HG03442 (cell line): ENCODE data around the gene ARFGAP2.
"Not testable (repeated sequence)": the region's sequence is repeated elsewhere in the genome, so short reads cannot be mapped to it uniquely, and the experiment has no call there.

Experiments used
- ATAC-seq: cut with Tn5 transposase; IDR thresholded peaks from one replicate; pipeline ENCODE4 v1.9.1; 2021; ENCODE audit warnings: mild to moderate bottlenecking, moderate library complexity; ENCODE audit not compliant: unreplicated experiment

Gene ARFGAP2

DNA sequence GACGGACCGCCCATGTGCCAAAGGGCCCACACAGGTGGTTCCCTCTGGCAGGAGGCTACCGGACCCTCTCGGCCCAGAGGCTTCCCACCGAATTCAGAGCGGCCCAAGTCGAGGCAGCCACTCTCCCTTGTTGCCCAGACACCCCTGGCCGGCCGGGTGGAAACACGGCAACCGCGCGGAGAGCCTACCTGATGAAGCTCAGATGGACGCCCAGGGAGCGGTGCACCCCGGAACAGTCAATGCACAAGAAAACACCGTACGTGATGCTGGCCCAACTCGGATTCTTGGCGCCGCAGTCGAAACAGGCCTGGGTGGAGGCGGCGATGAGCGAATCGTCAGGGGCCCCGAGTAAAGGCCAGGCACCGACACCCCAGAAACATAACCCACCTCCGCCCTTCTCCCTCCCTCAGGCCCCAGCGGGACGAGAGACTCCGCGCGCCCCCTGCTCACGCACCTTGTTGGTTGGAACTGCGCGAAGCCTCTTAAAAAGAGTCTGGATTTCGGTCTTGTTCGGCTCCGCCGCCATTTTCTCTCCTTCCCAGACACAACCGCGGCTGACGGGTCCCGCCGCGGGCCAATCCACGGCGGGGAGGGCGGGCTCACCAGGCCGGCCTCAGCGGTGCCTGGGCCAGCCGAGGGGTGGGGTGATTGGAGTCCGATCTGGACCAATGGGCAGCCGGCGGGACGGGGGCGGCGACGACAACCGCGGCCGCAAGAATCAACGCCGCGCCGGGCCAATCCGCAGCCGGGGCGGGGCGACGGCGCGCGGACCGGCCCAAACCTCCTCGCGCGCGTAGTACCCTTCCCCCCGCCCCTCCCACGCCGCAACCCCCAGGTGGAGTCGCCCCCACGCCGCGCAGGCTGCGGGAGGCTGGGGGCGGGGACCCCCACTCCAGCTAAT is at the start of gene ARFGAP2:
Gene ARFGAP2, minus strand, starts transcription at position 552 of the 901 bp plus-strand sequence. Its CDS starts 26 bp downstream, at position 526.
- peak; percentile 87 for ATAC-seq

DNA sequence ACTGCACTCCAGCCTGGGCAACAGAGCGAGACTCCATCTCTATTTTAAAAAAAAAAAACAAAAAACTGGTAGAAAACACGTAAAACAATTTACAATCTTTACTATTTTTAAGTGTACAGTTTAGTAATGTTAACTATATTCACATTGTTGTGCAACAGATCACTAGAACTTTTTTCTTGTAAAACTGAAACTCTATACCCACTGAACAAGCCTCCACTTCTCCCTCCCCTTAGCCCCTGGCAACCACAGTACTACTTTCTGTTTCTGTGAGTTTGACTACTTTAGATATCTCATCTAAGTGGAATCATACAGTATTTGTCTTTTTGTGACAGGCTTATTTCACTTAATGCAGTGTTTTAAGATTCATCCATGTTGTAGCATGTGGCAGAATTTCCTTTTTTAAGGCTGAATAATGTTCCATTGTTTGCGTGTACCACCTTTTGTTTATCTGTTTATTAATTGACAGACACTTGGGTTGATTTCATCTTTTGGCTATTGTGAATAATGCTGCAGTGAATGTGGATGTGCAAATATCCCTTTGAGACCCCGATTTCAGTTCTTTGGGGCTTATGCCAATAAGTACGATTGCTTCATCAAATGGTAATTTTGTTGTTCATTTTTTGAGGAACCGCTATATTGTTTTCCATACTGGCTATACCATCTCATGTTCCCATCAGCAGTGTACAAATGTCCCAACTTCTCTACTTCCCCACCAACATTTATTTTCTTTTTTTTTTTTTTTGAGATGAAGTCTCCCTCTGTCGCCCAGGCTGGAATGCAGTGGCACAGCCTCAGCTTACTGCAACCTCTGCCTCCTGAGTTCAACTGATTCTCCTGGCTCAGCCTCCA is 49.1 kb upstream of the ARFGAP2 start:
- ATAC-seq: peak; percentile 92

DNA sequence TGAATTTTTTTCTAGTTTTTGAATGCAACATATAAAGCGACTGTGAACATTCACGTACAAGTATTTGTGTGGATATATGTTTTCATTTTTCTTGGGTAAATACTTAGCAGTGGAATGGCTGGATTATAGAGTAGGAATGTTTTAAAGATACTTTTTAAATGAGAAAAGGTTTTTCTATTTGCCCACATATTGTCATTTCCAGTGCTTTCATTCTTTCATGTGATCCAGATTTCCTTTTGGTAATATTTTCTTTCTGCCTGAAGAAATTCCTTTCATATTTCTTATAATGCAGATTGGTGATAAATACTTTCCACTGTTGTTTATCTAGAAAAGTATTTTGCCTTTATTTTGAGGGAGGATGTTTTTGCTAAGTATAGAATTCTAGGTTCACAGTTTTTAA is 46.0 kb upstream of the ARFGAP2 start:
- no peak for ATAC-seq

DNA sequence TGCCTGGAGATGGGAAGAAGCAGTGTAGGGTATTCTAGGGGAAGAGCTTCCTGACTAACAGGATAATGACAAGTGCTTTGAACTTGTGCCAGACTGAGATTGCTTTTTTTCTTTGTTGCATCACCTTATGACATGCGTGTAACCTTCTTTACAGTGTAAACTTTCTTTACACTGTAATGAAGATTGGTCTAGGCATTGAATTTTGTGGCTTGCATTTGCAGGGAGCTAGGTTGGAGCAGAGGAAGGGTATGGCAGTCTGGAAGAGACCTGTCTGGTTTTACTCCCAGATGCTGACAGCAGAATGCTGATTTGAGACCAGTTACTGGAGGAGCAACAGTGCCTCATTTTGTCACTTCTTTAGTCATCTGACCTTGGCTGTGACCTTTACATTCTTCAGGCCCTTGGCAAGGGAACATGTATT is 43.7 kb upstream of the ARFGAP2 start:
- no peak for ATAC-seq

DNA sequence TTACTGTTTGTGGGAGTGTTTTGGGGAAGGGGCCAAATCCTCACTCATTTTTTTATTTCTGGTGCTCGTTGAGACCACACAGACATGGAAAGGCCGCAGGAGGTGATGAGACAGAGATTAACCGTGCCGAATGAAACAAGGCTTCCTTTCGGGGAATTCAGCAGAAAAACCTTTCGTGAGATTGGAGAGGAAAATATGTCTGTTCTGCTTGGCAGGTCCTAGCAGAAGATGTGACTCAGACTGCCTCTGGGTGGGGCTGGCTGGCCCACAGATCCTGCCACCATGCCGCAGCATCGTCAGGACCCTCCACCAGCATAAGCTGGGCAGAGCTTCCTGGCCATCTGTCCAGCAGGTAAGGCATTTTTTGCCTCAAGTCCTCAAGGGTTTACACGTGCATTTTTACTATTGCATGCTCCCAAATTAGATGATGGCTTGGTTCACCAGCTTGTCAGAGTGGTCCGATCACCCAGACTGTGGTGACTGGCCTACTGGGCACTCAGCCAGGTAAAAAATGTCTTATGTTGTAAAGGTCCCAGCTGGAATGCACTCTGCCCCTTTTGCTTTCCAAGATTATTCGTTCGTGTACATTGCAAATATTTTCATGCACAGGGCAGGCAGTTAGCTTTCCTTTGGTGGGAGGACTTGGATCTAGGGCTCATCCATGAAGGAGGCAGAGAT is 39.6 kb upstream of the ARFGAP2 start:
- ATAC-seq: no peak

DNA sequence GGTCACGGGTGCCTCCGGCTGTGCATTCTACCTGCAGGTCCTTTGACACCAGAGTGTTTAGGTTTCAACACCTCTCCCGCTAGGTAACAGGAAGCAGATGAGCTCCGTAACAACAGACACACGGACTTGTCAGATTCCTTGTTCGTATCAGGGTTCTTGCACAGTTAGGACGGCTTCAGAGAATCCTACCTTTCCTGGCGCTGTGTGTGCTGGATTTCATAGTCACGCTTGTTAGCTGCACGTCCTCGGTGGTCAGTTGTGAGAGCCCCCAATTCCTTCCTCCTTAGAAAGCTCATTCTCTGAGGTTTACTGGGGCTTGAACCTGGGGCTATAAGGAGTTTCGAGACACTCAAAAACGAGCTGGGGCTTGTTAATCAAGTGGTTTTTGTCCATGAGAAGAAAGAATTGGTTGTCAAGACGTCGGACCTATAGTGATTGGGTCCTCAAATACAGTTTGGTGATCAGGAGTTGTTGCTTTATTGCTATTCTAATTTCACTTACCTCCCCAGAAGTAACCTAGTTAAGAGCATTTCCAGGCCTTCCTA is 38.8 kb upstream of the ARFGAP2 start:
- ATAC-seq: no peak

DNA sequence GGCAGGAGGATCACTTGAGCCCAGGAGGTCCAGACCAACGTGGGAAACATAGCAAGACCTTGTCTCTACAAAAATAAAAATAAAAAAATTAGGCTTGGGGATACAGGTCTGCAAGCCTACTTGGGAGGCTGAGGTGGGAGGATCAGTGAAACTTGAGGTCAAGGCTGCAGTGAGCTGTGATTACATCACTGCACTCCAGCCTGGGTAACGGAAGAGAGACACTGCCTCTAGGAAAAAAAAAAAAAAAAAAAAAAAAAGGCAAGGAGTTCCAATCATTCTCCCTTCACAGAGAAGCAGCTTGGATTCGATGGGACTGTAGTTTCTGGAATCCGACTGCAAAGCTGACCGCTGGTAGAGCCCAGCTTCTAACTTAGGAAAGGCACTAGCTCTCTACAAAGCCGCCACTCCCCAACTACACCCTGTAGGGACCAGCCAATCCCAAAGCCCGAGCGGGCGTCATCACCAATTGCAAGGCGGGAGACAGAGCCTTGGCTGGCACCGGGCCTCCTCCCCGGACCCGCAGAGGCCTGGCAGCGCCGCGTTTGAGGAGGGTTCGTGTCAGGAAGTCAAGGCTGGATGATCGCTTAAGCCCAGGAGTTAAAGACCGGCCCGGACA is 37.4 kb upstream of the ARFGAP2 start:
- ATAC-seq: peak; percentile 65

DNA sequence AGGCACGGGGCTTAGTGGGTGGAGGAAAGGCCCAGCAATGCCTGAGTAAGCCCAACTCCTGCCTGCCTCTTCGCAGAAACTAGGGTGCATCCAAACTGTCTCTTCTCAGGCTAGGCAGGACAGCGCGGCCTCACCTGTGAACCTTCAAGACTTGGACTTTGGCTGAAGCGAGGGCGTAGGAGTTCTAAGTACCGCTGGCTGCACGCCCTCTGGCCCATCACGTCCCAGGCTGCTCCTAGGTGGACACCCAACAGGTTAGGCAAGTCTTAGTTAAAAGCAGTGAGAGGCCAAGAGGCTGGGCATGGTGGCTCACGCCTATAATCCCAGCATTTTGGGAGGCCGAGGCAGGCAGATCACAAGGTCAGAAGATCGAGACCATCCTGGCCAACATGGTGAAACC is 36.3 kb upstream of the ARFGAP2 start:
- no peak for ATAC-seq

DNA sequence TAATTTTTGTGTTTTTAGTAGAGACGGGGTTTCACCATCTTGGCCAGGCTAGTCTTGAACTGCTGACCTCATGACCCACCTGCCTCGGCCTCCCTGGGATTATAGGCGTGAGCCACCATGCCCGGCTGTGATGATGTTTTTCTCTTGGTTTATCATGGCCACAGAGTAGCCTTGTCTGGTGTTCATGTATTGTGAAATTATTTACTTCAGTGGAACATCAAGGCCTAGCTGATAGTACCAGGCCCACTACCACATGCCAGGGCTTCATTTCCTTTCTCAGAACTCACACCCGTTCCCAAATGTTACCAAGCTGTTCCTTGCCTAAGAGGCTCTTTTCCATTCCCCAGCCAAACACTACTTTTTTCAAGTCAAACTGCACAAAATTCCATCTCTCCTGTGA is 31.9 kb upstream of the ARFGAP2 start:
- no peak for ATAC-seq

DNA sequence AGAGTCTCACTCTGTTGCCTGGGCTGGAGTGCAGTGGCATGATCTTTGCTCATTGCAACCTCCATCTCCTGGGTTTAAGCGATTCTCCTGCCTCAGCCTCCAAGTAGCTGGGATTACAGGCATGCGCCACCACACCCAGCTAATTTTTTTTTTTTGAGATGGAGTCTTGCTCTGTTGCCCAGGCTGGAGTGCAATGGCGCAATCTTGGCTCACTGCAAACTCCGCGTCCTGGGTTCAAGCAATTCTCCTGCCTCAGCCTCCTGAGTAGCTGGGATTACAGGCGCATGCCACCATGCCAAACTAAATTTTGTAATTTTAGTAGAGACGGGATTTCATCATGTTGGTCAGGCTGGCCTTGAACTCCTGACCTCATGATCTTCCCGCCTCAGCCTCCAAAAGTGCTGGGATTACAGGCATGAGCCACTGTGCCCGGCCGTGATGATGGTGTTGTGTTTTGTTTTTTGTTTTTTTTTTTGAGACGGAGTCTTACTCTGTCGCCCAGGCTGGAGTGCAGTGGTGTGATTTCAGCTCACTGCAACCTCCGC is 31.4 kb upstream of the ARFGAP2 start:
- ATAC-seq: not testable (repeated sequence)

DNA sequence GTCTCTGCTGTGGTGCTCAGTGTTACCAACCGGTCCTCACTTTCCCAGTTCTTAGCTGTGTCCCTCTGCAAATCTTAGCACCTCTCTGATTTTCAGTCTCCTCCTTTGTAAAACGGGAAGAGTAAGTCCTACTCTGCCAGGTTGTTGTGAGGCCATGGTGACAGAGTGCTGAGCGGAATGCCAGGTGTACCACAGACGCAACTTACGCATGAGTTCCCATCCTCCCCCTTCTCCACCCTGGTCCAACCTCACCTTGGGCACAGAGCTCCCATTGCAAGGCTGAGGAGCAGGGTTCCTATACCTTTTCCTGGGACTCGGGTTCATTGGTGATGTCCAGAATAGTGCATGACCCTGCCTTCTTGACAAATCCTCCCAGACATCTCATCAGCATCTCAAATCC is 30.8 kb upstream of the ARFGAP2 start:
- no peak for ATAC-seq

DNA sequence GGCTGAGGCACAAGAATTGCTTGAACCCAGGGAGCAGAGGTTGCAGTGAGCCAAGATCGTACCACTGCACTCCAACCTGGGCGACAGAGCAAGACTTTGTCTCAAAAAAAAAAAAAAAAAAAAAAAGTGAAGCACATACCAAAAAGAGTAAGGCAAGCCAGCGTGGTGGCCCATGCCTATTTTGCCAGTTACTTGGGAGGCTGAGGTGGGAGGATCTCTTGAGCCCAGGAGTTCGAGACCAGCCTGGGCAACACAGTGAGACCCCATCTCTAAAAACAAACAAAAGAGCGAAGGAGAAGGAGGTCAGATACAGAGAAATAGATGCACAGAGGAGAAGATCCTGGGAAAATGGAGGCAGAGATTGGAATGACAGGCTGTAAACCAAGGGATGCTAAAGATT is 29.9 kb upstream of the ARFGAP2 start:
- ATAC-seq: not testable (repeated sequence)

DNA sequence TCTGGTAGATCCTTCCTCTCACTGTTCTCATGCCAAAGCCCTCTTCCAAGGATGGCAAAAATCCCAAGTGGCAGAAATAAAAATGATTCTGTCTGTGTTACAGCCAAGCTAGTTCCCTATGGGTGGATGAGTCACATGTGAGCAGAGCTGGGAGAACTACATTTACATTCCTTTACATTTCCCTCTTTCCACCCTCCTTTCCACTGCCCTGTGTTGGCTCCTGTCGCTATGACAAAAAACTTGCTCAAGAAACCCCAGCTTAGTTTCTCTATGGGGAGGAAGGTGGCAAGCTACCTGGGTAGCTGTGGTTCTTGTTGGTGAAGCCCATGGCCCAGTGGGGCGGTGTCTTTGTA is 27.9 kb upstream of the ARFGAP2 start:
- no peak for ATAC-seq

DNA sequence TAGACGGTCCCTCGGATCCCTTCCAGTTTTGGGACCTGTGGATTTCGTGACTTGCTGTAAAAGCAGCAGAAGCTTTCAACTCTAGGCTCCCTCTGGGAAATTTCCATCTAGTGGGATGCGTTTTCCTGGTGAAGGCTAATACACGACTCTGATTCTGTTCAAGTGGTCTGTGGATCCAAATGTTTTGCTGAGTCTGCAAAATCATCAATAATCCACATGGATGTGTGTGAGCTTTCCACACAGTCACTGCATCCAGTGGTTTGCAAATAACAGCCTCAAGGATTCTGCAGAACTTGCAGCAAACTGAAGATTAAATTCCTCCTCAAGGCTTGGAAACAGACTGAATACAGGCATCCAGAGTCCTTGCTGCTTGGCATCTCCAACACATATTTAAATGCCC is 25.9 kb upstream of the ARFGAP2 start:
- ATAC-seq: no peak

DNA sequence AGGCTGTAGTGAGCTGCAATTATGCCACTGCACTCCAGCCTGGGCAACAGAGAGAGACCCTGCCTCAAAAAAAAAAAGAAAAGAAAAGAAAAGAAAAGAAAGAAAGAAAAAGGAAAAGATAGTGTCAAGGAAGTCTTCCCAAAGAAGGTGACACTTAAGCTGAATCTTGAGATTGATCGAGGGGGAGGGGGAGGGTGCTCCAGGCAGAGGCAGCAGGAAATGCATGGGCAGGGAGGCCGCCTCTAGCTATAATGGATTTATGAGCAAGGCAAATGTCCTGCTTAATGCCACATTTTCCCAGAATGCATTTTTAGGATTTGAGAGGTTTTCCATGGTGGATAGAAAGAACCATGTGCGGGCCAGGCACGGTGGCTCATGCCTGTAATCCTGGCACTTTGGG is 24.3 kb upstream of the ARFGAP2 start:
- no peak for ATAC-seq

DNA sequence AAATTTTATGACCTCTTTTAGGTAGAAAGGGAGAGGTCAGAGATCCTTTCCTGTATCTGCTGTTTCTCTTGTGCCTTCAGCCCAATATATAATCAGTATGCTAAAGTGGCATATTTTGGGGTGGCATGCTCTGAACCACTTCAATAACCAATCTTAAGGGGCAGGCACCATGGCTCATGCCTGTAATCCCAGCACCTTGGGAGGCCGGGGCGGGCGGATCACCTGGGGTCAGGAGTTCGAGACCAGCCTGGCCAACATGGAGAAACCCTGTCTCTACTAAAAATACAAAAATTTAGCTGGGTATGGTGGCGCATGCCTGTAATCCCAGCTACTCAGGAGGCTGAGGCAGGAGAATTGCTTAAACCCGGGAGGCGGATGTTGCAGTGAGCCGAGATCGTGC is 21.5 kb upstream of the ARFGAP2 start:
- ATAC-seq: not testable (repeated sequence)

DNA sequence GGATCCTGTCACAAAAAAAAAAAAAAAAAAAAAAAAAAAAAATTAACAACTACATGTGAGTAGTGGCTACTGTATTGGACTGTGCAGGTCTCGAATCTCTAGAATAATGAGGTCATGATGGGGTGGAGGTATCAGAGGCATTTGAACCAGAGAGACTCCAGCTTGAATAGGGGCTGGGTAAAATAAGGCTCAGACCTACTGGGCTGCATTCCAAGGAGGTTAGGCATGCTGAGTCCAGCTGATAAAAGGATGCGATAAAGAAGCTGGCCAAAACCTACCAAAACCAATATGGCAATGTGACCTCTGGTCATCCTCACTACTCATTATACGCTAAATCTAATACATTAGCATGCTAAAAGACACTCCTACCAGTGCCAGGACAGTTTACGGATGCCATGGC is 15.4 kb upstream of the ARFGAP2 start:
- no peak for ATAC-seq

DNA sequence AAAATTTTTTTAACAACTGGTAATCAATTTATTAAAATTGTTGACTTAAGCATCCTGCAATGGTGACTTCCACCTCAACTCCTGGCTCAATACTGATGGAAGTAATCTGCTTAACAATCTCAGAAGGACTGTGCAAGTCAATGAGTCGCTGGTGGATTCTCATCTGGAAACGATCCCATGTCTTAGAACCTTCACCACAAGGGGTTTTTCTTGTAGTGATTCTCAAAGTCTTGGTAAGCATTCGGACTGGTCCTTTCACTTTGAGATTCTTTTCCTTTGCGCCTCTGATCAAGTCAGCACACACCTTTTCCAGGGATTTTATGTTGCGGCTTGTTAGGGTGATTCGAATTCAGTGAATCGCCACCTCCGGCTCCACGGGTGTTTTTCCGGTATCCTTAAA is 14.5 kb upstream of the ARFGAP2 start:
- not testable (repeated sequence) for ATAC-seq

DNA sequence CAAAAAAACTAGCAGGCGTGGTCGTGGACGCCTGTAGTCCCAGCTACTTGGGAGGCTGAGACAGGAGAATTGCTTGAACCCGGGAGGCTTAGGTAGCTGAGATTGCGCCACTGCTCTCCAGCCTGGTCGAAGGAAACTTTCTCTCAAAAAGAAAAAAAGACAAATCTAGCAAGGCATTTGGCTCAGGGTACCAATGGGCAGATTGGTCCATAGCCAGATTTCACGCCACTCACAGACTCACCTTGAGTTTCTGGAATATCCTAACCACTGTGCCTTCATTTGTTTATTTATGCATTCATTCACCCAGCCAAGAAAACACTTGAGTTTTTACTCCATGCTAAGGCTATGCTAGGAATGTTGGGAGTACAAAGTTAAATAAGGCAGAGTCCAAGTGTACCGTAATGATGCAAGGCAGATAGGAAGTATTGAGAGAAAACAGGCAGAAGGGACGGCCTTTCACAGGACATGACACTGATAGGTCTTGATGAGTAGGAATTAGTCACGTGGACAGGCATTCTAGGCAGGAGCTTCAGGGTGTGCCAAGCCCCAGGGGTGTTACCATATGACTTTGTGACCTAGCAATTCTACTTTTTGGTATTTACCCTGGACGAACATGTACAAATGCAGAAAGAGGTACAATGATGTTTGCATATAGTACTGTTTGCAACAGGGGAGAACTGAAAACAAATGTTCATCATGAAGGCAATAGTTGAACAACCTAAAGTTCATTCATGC is 12.6 kb upstream of the ARFGAP2 start:
- no peak for ATAC-seq

DNA sequence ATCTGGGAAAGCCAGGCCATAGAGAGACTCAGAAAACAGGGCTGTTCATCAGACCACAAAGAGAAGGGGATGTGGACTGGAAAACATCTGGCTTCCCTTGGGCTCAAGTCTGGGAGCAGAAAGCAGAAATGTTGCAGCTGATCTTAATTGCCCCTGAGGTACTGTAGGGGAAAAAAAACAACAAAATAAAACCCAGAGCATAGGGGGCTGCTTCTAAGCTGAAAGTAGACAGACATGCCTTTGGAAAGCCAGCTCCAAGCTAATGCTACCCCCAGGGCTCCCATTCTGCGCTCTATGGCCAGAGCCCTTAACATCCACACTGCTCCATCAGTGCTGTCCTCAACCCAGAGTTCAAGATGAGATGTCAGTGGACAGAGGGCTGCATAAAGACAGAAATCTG is 11.6 kb upstream of the ARFGAP2 start:
- ATAC-seq: no peak
